Kidney (tissue), 14 donors: ENCODE results near the gene UBE3C. TPM values are rescaled to one million over a fixed set of nuclear protein-coding genes. Genes with fewer than 3 reads are reported as not detected.

Experiments used
- DNase-seq, 5 donors: peaks; one replicate each; pipeline ENCODE4 v3.0.0-alpha.2; 2013 to 2020
- FAIRE-seq: peaks from 2 replicates; lab custom pipeline; 2012; peaks lifted over from hg19 to GRCh38; lab: Jason Lieb, UNC
- H3K27ac ChIP-seq, 2 donors: one replicate each; pipeline ENCODE4 v1.7.0; 2013; ENCODE audit warnings: low read depth in 2 of 2, low read length in 2 of 2, inconsistent platforms in 1 of 2
- H3K27me3 ChIP-seq: one replicate; pipeline ENCODE4 v1.7.1; 2013; ENCODE audit warnings: low read length, inconsistent platforms; ENCODE audit not compliant: control insufficient read depth, insufficient read depth
- H3K36me3 ChIP-seq, 3 donors: one replicate each; pipeline versions ENCODE4 v1.7.0 to v1.7.1; 2013; ENCODE audit warnings: low read length in 3 of 3, control low read depth in 1 of 3, inconsistent platforms in 1 of 3; ENCODE audit not compliant: insufficient read depth in 3 of 3, control insufficient read depth in 2 of 3
- H3K4me1 ChIP-seq, 3 donors: one replicate each; pipeline versions ENCODE4 v1.7.0 to v1.7.1; 2013; ENCODE audit warnings: low read length in 3 of 3, inconsistent platforms in 1 of 3, low read depth in 1 of 3; ENCODE audit not compliant: control insufficient read depth in 2 of 3, insufficient read depth in 2 of 3
- H3K4me3 ChIP-seq, 3 donors: one replicate each; pipeline versions ENCODE4 v1.7.0 to v1.8.1; 2013; ENCODE audit warnings: low read length in 3 of 3, control low read depth in 1 of 3, inconsistent platforms in 1 of 3
- H3K9ac ChIP-seq, 3 donors: one replicate each; pipeline versions ENCODE4 v1.7.0 to v1.7.1; 2013; ENCODE audit warnings: low read length in 3 of 3, control low read depth in 1 of 3, inconsistent platforms in 1 of 3
- H3K9me3 ChIP-seq, 3 donors: one replicate each; pipeline versions ENCODE4 v1.7.0 to v1.7.1; 2013; ENCODE audit warnings: low read length in 3 of 3, control low read depth in 1 of 3, inconsistent platforms in 1 of 3; ENCODE audit not compliant: control insufficient read depth in 2 of 3, insufficient read depth in 1 of 3
- intact Hi-C: fragments of 100-400 bp; cut with DNase I; formaldehyde crosslinking; loops from one replicate; pipeline ENCODE4 v1.11.1; 2022
- polyA plus RNA-seq: library from polyadenylated mRNA; stranded (reverse); fragments of 350-450 nt; fragmentation: Illumina TruSeq; extraction: RNeasy Lipid Tissue Mini Kit (QIAGEN cat#74804); gene quantifications from one replicate; pipeline ENCODE4 v1.2.3, GENCODE V29; 2014; ENCODE audit warnings: low read depth, low replicate concordance; ENCODE audit not compliant: insufficient read depth
- total RNA-seq: library from RNA; stranded (reverse); fragmentation: NEBNext Ultra II Directional; extraction: Animal tissue kit (Norgen Biotek cat#: 25700); gene quantifications from one replicate; pipeline ENCODE4 v1.2.1, GENCODE V29; 2021
- TF ChIP-seq, protein P1 (sequence below): IDR thresholded peaks from 3 replicates; pipeline ENCODE4 v1.5.1; 2012; ENCODE audit warnings: mild to moderate bottlenecking, moderate library complexity, borderline replicate concordance; ENCODE audit not compliant: insufficient read depth; ENCODE audit errors: extremely low read depth
- donor health status: control.
- donor health status: control.
- donor health status: control.
- donor health status: control.
- donor health status: control.
- donor health status: DM: yes; HTN: yes; CAD: no.
- donor health status: Normal renal cell carcinoma (clear cell type).

Gene UBE3C
- total and polyA plus RNA-seq, 2 donors from 2014 or later, result 20.9 to 58.5 TPM

- intact Hi-C loops, result no loop called here
- Histone ChIP-seq H3K9ac (no peak overlapping the region), H3K27ac (no peak overlapping the region), H3K4me3 (no peak overlapping the region), H3K9me3 (no peaks in the 10 kb centered on the region), H3K27me3 (no peaks in the 10 kb centered on the region), H3K4me1 (peaks cover 0 to 6% (median 5%) of the 10 kb centered on the region in 3 donors), H3K36me3 (no peaks in the 10 kb centered on the region)
- peak in 1 of 5 donors; percentile 71 for DNase-seq
- TF ChIP-seq, protein P1, sequence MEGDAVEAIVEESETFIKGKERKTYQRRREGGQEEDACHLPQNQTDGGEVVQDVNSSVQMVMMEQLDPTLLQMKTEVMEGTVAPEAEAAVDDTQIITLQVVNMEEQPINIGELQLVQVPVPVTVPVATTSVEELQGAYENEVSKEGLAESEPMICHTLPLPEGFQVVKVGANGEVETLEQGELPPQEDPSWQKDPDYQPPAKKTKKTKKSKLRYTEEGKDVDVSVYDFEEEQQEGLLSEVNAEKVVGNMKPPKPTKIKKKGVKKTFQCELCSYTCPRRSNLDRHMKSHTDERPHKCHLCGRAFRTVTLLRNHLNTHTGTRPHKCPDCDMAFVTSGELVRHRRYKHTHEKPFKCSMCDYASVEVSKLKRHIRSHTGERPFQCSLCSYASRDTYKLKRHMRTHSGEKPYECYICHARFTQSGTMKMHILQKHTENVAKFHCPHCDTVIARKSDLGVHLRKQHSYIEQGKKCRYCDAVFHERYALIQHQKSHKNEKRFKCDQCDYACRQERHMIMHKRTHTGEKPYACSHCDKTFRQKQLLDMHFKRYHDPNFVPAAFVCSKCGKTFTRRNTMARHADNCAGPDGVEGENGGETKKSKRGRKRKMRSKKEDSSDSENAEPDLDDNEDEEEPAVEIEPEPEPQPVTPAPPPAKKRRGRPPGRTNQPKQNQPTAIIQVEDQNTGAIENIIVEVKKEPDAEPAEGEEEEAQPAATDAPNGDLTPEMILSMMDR, result no peak
- FAIRE-seq, result no peak
These were observed 139.6 kb downstream of the UBE3C start for GRCh38 chr7:157278167-157278790.

DNA sequence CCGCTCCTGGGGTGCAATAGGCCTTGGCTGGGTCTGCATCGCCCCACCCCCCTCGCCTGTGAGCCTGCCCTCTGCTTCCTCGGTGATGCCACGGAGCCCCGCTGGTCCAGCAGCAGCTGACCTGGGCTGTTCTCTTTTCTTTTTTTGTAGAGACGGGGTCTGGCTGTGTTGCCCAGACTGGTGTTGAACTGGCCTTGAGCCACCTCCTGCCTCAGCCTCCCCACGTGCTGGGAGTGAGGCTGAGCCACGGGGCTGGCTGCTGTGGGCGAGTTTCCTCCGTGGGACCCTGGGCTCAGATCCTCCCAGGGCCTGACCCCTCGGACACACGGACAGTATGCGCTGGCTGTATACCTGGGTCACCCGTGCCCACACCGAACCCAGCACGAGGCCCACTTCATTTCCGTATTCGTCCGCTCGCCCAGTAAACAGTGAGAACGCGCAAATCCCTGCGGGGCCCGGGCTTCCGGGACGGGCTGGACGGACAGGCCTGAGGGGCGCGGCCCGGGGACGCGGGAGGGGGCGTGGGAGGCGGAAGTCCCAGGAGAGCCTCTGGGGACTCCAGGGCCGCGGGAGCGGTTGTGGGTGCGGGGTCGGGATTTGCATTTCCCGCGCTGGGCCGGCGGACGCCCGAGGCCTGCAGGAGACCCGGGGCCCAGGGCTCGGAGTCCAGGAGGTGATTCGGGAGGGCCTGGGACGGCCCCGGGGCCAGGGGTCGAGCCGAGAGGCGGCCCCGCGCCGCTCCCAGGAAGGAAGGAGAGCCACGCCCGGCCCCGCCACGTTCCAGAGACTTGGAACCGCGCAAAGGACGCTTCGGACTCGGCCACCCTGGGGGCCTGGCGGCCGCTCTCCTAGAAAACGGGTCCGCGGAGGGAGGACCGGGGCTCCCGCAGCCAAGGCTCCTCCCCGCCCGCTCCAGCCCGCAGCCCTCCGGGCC lies 140.3 kb downstream of the UBE3C start:
- TF ChIP-seq, protein P1, result no peak
- Histone ChIP-seq H3K4me3 (peak overlapping the region in 1 of 3 donors; percentile 29), H3K27ac (no peak overlapping the region), H3K9ac (no peak overlapping the region), H3K4me1 (peaks cover 0 to under 1% (median 0%) of the 10 kb centered on the region in 3 donors), H3K9me3 (peaks cover 0 to 2% (median 0%) of the 10 kb centered on the region in 3 donors), H3K27me3 (no peaks in the 10 kb centered on the region), H3K36me3 (no peaks in the 10 kb centered on the region)
- FAIRE-seq (no peak), DNase-seq (peak in 3 of 5 donors; percentile 26 to 85 (median 53))
- intact Hi-C loops, result no loop called here

DNA sequence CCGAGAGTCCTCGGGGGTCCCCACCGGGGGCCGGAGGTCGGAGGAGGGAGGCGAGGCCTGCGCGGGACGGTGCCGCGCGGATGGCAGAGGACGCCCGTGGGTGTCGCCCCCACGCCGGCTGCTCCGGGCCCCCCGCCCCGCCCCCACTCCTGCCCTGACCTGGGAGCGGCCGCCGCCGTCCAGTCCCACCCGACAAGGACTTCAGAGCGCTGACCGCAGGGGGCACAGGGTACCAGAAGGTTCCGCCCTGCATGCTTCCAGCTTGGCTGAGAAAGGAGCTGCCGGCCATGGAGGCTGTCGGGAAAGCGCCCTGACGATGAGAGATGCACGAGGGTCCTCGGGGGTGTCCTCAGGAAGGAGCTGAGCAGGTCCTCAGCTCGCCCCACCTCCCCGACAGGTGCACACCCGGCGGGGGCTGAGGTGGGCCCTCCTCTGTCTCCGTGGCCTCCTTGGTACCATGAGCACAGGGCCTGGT lies 141.1 kb downstream of the UBE3C start:
- Histone ChIP-seq H3K27me3 (no peaks in the 10 kb centered on the region), H3K27ac (no peak overlapping the region), H3K4me3 (peak overlapping the region in 1 of 3 donors; percentile 29), H3K36me3 (no peaks in the 10 kb centered on the region), H3K9me3 (peaks cover 0 to 6% (median 0%) of the 10 kb centered on the region in 3 donors), H3K9ac (no peak overlapping the region), H3K4me1 (no peaks in the 10 kb centered on the region)
- intact Hi-C loops, result no loop called here
- FAIRE-seq, result no peak
- DNase-seq, result peak in 1 of 5 donors; percentile 82
- TF ChIP-seq, protein P1, result no peak
